ENCODE results near the gene PAPLN.

GRCh38 chr14:73243748-73244147, 6.4 kb downstream of the PAPLN start:
- TF ChIP-seq CTCF (IDR thresholded peaks at IDR 0.05; ENCODE audit: low read depth, low read length) = no peak
- no peak for TF ChIP-seq POLR2A (IDR thresholded peaks at IDR 0.05; ENCODE audit: extremely low read depth, insufficient read length)

Data from NB4 (cell line).